HL-60/S4 treated with retinoic acid at 250 ng/mL for 4 days and 3 days (cell line): Measurements from ENCODE around the gene SLC29A3.

Source experiments
- in situ Hi-C: fragments of 300-500 bp; cut with MboI; formaldehyde crosslinking; loops from 2 replicates; pipeline ENCODE4 v1.7.0; 2022; ENCODE audit warnings: low sequenced_read_pairs

The SLC29A3 gene

DNA sequence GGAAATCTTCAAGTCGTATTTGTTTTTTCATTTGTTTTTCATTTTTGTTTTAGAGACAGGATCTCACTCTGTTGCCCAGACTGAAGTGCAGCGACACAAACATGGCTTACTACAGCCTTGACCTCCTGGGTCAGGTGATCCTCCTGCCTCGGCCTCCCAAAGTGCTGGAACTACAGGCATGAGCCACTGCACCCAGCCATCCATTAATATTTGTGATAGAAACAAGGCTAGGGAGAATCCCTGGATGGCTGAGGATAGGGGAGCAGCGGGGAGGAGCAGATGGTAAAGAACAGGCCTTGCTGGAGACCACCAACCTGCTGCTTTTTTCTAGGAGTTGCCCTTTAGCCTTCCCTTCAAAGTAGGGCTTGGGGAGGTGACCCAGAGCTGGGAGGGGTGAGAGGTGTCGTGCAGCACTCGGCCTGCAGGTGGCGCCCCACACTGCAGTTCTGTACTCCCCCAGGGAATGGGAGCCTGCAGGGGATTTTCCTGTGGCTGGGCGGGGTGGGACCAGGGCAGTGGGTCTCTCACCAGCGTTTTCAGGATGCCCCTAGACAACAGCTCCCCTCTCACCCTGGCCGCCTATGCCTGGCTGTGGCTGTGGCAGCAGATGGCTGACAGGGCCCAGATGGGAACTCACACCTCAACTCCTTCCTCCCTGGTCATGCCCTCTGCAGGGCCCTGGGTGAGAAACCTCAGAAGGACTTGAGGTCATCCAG is 65.1 kb downstream of the SLC29A3 start:
- in situ Hi-C loops, result no loop called here

DNA sequence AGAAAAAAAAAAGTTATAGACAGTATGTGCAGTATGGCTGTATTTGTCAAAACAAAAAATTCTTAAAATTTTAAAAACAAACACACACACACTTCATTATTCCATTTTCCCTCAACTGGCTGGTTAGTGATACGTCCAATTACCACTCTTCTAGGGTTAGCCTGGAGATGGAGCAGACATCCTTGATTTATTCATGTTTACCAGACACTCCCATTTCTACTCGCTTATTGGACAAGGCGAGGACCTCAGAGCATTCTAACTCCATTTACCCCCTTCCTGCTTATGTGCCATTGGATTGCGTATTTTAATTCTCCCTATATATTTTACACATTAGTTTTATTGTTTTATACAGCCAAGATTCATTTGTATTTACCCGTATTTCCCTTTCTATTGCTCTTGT is 69.1 kb downstream of the SLC29A3 start:
- in situ Hi-C loops, result no loop called here

DNA sequence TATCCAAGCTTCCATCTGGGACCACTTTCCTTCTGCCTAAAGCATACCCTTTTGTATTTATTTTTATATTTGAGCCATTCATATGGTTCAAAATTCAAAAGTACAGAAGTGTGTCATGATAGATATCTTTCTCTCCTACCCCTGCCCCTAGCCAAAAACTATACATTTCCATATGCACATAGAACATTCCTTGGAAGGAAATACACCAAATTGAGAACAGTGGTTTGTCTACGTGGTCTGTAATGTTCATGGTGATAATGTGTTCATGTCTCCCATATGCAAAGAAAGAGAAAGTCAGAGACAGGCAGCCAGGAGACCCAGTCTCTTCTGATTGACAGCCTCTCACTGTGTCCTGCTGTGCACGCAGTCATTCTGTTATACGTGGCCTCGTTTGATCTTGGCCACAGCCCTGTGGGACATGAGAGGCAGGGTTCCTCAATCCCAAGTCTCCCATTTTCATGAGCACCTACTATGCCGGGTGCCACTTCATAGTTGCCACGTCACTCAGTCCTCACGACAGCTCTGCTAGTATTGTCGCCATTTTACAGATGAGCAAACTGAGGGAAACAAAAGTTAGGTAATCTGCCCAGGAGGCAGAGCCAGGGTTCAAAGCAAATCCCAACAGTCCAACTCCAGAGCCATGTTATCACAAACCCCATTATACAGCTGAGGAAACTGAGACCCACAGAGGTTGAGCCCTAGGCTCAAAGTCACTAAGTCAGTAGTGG is 69.7 kb downstream of the SLC29A3 start:
- in situ Hi-C loops, result no loop called here

DNA sequence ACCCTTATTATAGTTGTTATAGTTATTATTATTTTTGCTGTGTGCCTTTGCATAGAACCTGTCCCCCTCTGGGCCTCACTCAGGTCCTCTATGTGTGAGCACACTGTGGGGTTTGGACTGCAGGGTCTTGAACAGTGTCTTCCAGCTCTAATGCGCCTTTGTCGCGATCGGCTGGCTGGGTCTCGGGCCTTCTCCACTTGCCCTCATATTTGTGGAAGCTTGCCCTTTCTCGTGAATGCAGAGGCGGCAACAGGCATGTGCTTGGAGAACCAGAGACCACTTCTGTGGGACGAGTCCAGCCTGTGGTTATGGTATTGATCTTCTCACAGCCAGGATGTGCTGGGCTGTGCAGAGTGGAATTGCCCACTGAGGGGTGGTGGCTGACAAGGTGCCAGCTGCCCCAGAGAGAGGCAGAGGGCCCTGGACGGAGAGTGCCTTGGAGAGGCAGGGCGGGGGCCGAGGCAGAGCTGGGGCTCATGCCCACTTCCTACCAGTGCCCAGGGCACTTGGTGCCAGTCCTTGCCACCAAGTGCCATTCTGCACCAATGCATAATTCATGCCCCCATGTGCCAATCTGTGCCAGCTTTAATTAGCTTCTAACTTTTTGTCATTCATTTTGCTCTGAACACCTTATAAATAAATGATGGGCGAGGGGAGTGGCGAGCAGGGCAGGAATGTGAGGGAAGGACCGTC is 70.9 kb downstream of the SLC29A3 start:
- in situ Hi-C loops, result no loop called here

DNA sequence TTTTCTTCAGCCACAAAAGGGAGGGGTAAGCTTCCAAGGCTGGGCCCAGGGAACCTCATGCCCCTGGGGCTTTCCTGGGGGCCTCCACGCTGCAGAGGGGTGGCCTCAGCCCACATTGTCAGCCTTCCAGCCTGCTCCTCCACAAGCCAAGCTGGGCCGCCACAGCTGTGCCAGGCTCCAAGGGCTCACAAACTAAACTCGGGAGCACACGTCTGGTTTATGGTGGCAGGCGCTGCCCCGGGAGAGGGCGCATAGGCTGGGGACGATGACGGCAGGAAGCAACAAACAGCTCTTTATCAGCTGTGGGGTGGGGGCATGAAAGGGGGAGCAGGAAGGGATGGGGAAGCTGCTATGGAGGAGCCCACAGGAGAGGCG is 71.4 kb downstream of the SLC29A3 start:
- in situ Hi-C loops, result no loop called here

DNA sequence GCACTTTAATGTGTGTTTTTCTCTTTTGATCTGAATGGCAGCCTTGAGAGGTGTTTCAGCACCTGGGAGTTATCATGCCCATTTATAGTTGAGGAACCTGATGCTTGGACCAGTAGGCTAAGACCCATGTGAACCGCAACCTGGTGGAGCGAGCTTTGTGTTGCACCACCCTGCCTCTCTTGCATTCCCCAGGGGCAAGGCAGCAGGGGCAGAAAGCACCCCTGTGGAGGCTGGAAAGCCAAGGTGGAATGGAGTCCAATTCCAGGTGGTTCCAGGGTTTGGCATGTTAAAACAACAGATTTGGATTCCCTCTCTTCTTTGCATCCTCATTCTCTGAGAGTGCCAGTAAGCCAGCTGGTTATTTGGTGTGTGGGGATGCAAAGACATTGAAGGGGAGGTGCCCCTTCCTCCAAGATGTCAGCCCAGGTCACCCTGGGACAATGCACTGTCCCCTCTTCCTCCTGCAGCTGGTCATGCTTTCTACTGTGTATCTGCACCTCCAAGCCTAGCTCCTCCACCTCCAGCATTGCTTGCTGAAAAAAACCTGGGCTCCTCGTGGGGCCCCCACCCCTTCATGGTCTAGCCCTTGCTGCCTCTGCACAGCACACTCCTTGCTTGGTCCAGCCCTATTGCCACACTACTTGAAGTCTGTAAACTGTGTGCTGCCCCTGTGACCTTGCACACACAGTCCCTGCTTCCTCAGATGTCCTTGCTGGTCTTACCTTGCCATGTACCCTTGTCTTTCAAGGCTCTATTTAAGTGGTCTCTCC is 72.0 kb downstream of the SLC29A3 start:
- in situ Hi-C loops, result no loop called here

DNA sequence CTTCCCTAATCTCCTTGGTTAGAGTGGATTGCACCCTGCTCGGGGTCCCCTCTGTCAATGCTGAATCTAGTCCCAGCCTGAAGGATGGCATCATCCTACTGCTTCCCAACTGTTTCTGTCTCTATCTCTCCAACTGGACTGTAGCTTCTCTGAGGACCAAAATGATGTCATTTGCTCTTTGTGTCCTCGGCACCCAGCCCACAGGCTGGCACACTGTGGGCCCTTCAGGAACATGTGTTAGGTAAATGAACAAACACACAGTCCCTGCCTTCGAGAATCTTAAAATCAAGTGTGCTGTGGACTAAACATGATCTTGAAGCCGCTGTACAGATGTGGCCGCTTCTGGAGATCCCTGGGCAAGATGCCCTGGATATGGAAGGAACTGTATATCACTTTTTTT is 72.6 kb downstream of the SLC29A3 start:
- in situ Hi-C loops, result no loop called here

DNA sequence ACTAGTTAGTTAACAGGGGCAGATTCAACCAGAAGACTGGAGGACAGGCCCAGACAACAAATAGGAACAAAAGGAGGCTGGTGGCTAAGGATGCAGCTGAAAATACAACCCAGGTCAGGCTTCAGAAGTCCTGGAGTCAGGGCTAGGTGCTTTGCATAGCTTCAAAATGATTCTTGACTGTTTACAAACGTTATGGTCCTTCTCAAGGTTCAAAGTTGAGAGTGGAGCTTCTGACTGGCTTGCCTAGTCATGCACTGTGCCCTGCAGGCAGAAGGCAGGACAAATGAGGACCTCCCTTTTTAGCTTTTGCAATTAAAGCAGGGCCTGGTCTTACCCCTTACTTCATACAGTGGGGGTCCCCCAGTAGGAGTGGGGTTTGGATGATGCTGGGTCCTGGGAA is 73.2 kb downstream of the SLC29A3 start:
- in situ Hi-C loops, result no loop called here

DNA sequence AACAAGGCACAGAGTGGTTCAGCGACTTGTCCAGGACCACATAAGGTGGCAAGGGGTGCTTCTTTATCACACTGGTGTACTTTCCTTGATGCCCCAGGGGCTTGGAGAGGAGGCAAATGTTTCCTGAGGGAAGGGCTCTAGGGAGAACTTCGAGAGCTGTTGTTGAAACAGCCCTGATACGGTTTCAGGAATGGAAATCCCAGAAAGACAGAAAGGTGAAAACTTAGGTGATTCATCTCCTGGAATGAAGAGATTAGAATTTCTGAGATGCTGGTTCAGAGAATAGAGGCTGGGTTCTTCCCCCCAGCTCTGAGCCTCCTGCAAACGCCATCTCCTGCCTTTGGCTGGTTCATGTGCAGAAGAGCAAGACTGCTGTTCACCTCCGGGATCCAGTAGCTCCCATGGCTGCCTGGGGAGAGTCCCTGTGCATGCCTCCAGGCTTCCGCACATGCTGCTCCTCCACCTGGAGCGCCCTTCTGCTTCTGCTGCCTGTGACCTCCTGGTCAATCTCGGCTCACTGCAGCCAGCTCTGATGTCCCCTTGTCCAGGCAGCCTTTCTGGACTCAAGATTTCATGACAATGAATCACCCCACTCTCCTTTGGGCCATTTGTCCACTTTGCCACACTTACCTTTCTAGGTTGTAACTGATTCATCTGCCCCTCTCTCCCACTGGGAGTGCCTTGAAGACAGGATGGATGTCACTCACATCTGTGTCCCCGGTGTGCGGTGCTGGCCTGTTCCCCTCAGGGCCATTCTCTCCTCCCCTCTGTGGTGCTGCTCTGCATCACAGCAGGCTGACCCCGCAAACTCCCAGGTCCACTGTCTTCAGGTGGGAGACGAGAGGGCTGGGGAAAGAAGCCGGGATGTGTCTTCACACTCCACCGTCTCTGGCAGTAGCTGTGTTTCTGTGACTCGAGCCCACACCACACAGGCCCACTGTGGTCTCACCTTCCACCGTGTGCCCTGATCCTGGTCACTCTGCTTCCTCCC is 74.0 kb downstream of the SLC29A3 start:
- in situ Hi-C loops, result no loop called here

DNA sequence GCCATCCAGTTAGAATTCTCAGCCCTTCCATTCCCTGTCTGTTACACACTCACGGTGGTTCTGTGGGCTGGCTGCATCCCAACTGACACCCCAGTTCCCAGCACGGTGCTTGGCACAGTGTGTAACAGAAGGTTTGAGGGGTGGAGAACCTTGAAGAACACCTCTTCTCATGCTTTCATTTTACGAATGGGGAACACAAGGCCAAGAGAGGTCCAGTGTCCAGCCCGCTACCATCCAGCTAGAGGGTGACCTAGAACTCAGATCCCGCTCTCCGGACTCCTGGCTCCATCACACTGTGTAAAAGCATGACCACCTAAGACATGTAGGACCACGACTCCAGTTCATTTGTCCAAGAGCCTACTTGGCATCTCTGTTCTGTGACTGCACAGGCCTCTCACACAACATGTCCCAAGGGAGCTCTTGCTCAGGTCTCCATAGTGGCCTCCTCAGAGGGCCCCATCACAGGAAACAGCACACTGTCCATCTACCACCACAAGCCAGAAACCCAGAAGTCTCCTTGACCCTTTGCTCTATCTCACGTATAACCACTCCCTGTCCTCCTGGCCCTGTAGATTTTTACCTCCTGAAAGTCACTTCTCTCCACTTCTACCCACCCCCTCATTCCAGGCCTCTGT is 74.9 kb downstream of the SLC29A3 start:
- in situ Hi-C loops, result no loop called here

DNA sequence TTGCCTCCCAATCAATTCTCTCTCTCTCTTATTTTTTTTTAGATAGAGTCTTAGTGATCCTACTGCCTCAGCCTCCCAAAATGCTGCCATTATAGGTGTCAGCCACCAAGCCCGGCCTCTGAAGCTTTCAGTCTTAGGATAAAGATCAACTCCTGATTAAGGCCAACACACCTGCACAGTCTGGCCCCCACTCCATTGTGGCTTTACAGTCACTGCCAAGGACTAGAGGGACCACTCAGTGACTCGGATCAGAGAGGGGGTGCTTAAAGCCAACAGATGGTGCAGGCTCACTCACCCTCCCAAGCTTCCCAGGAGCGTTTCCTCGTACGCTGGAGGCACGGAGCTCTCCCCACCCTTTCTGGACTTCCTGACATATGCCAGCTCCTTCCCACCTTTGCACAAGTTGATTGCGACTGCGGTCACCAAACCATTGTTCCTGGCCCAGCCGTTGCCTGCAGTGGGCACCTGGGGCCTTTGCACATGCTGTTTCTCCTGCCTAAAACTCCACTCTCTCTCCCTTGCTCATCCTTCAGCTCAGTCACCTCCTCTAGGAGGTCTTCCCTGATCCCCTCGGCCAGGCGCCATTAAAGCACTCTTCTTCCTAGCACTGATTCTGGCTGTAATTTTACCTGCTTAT is 76.0 kb downstream of the SLC29A3 start:
- in situ Hi-C loops, result no loop called here

DNA sequence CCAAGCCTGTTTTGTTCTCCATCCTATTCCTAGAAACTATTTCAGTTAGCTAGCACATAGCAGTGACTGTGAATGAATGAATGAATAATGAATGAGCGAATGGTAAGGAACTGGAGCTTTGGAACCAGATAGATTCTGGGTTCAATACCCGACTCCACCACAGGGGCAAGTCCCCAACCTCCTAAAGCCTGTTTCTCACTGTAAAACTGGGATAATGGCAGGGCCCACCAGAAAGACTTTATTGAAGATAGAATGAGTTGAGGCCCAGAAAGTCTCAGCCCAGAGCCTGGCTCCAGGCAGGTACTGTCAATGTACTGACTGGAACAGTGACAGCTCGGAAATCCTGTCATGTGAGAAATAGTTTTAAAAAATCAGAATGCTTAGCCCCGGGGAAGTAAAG is 76.6 kb downstream of the SLC29A3 start:
- in situ Hi-C loops, result no loop called here

DNA sequence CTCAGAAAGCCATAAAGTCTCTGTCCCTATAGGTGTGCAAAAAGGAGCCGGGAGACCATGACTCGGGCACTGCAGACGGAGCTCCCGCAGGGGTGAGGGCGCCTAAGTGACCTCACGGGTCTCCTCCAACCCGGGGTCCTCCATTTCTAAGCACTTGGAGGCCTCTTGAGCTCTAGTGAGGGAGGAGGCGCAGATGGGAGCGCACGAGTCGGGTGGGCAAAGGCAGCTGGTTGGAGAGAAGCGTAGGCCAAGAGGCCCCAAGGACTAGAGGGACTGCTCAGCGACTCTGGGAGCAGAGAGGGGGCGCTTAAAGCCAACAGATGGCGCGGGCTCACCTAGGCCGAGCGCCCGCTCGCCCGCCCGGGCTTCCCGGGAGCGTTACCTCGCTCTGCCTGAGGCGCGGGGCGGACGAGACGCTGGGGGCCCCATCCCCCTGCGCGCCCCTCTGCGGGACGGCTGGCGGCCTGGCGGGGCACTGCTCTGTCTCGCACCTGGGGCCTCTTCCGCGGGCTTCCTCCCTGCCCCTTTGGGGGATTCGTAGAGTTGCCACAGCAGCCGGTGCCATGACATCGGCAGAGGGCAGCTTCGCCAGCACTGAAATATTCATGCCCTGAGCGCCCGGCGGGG is 77.1 kb downstream of the SLC29A3 start:
- in situ Hi-C loops, result no loop called here

DNA sequence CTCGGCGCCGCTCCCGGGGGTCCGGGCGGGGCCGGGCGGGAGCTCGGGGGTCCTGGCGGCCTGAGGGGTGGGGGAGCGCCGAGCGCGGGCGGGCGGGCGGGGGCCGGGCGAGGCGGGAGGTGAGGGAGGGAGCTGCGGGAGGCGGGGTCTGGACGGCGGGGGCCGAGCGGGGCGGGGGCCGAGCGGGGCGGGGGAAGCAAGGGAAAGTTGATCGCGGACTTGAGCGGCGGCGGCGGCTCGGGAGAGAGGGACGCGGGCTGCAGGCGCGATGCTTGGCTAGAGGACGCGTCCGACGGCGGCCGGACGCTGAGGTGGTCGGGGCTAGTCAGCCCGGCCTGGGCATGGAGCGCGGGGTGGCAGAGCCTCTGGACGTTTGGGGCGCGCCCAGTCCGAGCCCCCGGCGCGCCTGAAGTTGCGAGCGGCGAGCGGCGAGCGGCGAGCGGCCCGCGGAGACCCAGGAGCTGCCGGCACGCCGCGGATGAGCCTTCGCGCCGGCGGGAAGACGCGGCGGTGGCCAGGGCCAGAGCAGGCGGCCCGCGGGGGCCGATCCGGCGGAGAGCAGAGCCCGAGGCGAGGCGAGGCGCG is 77.7 kb downstream of the SLC29A3 start, which contains the start of gene CDH23:
TSS of gene CDH23 (plus strand) at position 210 of the 585 bp plus-strand sequence. CDS start 42,912 bp downstream, outside the sequence.
- in situ Hi-C loops, result no loop called here

DNA sequence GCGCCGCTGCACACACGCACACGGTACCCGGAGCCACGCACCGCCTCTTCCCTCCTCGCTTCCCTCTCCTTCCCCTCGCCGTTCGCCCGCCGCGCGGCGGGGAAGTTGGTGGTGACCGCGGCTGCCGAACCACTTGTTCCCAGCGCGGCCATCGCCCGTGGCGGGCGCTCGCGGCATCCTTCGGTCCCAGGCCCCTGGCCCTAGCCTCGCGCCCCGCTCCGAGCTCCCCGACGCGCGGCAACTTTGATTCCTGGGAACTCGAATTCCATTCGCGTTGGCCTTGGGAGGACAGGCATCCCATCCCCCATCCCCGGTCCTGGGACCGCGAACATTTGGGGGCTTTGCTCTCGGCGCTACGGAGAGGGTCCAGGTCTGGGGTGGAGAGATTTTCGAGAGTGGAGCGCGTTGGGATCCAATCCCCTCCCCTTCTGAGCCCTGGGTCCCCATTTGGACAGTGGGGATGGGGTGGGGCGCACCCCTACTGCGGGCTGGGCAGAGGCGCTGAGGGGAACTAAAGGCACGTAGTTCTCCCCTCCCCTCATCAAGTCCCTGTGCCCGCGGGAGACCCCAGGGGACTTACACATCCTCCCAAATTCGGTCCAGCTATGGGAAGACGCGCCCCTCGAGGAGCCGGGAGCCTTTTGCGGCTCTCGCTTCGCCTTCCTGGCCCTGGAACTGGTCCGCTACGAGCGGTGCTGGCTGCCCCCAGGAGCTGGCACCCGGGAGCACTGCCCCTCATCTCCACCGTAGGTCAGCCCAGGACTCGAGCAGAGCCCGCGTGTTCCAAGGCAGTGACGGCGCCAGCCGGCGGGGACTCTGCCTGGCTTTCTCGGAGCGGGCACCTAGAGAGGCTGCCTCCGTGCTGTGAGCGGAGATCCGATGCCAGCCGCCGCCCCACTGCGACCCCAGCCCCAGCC is 78.5 kb downstream of the SLC29A3 start:
- in situ Hi-C loops, result no loop called here

DNA sequence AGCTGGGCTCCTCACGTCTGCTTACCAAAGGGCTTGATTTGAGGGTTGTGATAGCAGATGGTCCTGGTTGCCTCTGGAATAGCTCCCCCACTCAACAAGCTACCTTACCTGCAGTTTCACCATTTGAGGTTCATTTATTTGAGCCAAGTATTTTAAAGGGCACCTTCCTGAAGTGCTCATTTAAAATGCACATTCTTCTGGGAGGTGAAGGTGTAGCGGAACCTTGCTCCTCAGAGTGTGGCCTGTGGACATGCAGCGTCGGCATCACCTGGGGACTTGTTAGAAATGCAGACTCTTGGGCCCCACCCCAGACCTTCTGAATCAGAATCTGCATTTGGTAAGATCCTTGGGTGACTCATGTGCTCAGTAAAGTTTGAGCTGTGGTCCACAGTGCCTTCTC is 79.9 kb downstream of the SLC29A3 start:
- in situ Hi-C loops, result no loop called here

DNA sequence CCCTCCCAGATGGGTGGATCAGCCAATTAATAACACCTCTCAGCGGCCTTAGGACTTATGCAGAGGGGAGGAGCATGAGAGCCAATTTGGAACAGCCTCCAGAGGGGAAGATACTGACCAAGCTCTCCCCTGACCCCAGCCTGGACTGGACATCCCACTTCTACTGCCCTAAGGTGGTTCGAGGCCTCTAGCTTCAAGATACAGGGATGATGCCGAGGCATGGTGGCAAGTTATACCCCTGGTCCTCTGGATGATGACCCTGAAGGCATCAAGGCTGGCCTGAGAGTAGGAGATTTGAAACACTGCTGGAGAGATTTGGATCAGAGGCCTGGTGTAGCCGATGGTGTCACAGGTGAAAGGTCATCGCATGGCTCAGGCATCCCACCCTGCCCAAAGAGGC is 80.9 kb downstream of the SLC29A3 start:
- in situ Hi-C loops, result loop anchor here (10.0 kb wide), 1 partner anchor 165 kb away; no protein-coding TSS in a partner anchor
